ENCODE measurements around the gene SCAMP3. TPM values are rescaled to one million over a fixed set of nuclear protein-coding genes. Genes with fewer than 3 reads are reported as not detected.

The SCAMP3 gene
- total RNA-seq, 1 donor from 2014 or later, result 50.5 TPM

DNA sequence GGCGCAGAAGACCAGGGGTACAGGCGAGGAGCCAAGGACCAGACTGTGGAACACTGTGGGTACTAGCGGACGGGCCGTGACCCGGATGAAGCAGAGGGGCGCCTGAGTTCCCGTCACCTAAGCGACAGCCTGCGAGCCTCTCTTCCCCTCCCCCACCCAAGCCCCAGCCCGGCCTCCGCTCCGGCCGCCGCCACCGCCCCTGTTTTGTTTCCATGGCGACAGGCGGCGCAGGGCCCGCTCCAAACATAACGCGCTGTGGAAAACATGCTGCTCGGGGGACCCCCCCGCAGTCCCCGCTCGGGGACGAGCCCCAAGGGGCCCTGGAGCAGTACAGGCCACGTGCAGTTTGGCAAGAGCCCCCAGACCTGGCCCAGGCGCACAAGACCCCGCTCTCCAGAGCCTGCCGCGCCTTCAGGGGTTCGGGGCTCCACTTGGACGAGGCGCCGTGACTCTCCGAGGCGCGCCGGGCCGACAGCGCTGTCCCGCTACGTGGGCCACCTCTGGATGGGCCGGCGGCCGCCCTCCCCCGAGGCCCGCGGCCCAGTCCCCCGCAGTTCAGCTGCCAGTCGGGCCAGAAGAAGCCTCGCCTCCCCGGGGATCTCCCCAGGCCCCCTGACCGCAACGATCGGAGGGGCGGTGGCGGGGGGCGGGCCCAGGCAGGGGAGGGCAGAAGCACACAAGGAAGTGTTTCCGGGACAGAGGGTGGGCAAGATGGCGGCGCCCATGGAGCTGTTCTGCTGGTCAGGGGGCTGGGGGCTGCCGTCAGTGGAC is 53.4 kb downstream of the SCAMP3 start, which contains the start of gene MTX1:
Gene MTX1, plus strand, starts transcription at position 155 of the 771 bp plus-strand sequence. Its CDS starts 110 bp downstream, at position 265.
- Mint-ChIP-seq H3K27ac (peak within 1 kb of the TSS; percentile 98), H3K9me3 (no peaks in the 10 kb centered on the region), H3K27me3 (ENCODE audit: low read depth) (no peaks in the 10 kb centered on the region), H3K4me3 (peak within 1 kb of the TSS; percentile 82), H3K4me1 (peaks cover 24% of the 10 kb centered on the region), H3K36me3 (peaks cover 2% of the 10 kb centered on the region)
- DNase-seq (ENCODE audit: low spot score in 2 of 2, unreplicated experiment in 2 of 2), result peak; percentile 71 to 83
- TF ChIP-seq, protein P1, sequence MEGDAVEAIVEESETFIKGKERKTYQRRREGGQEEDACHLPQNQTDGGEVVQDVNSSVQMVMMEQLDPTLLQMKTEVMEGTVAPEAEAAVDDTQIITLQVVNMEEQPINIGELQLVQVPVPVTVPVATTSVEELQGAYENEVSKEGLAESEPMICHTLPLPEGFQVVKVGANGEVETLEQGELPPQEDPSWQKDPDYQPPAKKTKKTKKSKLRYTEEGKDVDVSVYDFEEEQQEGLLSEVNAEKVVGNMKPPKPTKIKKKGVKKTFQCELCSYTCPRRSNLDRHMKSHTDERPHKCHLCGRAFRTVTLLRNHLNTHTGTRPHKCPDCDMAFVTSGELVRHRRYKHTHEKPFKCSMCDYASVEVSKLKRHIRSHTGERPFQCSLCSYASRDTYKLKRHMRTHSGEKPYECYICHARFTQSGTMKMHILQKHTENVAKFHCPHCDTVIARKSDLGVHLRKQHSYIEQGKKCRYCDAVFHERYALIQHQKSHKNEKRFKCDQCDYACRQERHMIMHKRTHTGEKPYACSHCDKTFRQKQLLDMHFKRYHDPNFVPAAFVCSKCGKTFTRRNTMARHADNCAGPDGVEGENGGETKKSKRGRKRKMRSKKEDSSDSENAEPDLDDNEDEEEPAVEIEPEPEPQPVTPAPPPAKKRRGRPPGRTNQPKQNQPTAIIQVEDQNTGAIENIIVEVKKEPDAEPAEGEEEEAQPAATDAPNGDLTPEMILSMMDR (IDR thresholded peaks at IDR 0.05; ENCODE audit: unreplicated experiment), result no peak

DNA sequence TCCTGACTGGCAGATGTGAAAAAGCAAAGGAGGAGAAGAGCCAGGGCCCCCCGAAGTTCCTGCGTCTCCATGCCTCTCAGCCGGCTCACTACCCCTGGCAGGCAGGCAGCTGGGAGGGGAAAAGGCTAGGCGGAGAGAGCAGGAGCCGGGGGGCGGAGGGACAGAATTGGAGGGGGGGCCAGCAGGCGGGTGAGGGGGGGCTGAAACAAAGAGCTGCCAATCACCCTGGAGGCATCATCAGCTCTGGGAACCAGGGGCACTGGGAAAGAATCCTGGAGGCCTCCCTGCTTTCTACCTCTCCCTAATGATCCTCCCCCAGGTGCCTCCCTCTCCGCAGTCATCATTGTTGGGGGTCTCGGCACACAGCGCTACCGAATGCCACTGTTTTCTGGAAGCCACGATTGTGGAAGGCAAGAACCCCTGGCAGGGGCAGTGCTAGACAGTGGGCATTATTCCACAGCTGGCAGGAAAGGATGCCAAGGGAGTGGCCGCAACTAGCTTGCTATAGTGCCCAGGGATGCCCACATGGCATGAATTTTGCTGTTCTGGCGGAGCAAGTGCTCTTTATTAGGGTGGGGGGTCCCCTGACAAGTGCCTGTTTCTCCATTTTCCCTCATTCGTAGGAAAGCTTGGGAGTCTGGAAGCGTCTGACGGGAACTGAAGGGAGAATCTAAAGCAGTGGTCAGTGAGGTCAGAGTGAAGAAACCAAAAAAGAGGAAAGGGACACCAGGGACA is 54.2 kb downstream of the SCAMP3 start, which contains the start of gene THBS3:
Gene THBS3, minus strand, starts transcription at position 92 of the 735 bp plus-strand sequence. Its CDS starts 21 bp downstream, at position 71.
- no peaks in the 10 kb centered on the region for H3K27me3 Mint-ChIP-seq (ENCODE audit: low read depth)
- H3K4me1 Mint-ChIP-seq, result peaks cover 24% of the 10 kb centered on the region
- no peaks in the 10 kb centered on the region for H3K9me3 Mint-ChIP-seq
- no peak for DNase-seq (ENCODE audit: low spot score in 2 of 2, unreplicated experiment in 2 of 2)
- H3K4me3 Mint-ChIP-seq, result peak within 1 kb of the TSS; percentile 82
- TF ChIP-seq, protein P1 (IDR thresholded peaks at IDR 0.05; ENCODE audit: unreplicated experiment), result no peak
- peak within 1 kb of the TSS; percentile 98 for H3K27ac Mint-ChIP-seq
- peaks cover 2% of the 10 kb centered on the region for H3K36me3 Mint-ChIP-seq

DNA sequence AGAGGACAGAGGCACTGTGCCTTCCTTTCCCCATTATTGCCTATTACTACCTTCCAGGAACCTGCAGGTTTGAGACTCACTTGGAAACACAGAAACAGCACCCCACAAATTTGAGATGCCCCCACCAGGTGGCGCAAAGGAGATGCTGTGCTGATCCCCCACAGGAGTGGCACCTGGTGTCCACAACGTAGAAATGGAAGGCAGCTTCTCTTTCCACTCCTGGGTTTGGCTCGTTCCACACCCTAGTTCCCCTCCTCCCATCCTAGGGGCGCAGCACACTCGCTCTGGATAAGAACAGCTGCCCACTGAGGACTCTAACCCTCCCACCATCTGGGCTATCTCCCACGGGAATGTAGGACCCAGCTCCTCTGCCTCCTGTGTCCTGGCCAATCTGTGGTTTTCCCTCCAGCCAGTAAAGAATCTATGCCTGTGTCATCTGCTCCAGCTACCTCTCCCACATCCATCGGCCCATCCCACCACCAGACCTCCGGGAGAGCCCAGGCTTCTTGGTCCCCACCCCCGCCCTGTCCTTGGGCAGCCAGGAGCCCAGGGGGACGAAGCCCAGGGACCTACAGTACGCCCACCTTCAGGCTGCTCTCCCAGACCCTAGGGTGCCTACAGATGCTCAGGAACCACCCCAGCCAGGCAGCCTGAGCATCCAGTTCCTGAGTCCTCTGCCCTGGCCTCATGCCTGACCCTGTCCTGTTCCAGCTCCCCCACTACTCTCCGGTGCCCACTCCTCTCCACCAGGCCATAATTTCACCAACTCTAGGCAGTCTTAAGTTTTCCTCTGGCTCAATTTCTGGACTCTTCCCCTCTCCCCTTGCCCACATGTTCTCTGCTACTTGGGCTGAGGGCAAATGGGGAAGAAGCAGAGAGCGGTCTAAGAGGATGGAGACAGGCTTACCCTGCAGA is 55.0 kb downstream of the SCAMP3 start:
- DNase-seq (ENCODE audit: low spot score in 2 of 2, unreplicated experiment in 2 of 2), result peak; percentile 67 to 92
- no peaks in the 10 kb centered on the region for H3K27me3 Mint-ChIP-seq (ENCODE audit: low read depth)
- TF ChIP-seq, protein P1 (IDR thresholded peaks at IDR 0.05; ENCODE audit: unreplicated experiment), result peak; percentile 78
- peaks cover 24% of the 10 kb centered on the region for H3K4me1 Mint-ChIP-seq
- no peaks in the 10 kb centered on the region for H3K9me3 Mint-ChIP-seq
- peaks cover 2% of the 10 kb centered on the region for H3K36me3 Mint-ChIP-seq
- H3K4me3 Mint-ChIP-seq, result peak overlapping the region; percentile 82
- peak overlapping the region; percentile 94 for H3K27ac Mint-ChIP-seq

Other genes with a start within 250 kb of the SCAMP3 start
- gene DCST2, start 228.6 kb downstream of the SCAMP3 start, total RNA-seq, result 1.8 to 2.9 TPM (median 1.9 TPM) in 3 replicates
- 0.58 TPM in 1 of 3 replicates, not detected in the others for gene DCST1, start 228.5 kb downstream of the SCAMP3 start, total RNA-seq
- gene ADAM15, start 211.0 kb downstream of the SCAMP3 start, total RNA-seq, result 32.7 to 36.1 TPM (median 36.1 TPM) in 3 replicates
- 30.8 to 31.2 TPM (median 30.9 TPM) in 3 replicates for gene EFNA4, start 198.6 kb downstream of the SCAMP3 start, total RNA-seq
- 14.6 to 17.8 TPM (median 15.4 TPM) in 3 replicates for gene EFNA3, start 183.5 kb downstream of the SCAMP3 start, total RNA-seq
- 92.4 to 94.8 TPM (median 93.1 TPM) in 3 replicates for gene EFNA1, start 134.5 kb downstream of the SCAMP3 start, total RNA-seq
- gene SLC50A1, start 126.5 kb downstream of the SCAMP3 start, total RNA-seq, result 25.6 to 33.5 TPM (median 25.9 TPM) in 3 replicates
- 49.7 to 60.9 TPM (median 54.1 TPM) in 3 replicates for gene DPM3, start 121.8 kb downstream of the SCAMP3 start, total RNA-seq
- 120 to 143 TPM (median 123 TPM) in 3 replicates for gene KRTCAP2, start 89.1 kb downstream of the SCAMP3 start, total RNA-seq
- 5.7 to 6.6 TPM (median 6.3 TPM) in 3 replicates for gene TRIM46, start 88.5 kb downstream of the SCAMP3 start, total RNA-seq
- gene THBS3, start 54.5 kb downstream of the SCAMP3 start, total RNA-seq, result 53.1 to 57.9 TPM (median 54.0 TPM) in 3 replicates
- 33.9 to 35.7 TPM (median 33.9 TPM) in 3 replicates for gene MTX1, start 53.7 kb downstream of the SCAMP3 start, total RNA-seq
- gene ENTREP3, start 6.9 kb downstream of the SCAMP3 start, total RNA-seq, result 51.9 to 56.1 TPM (median 56.0 TPM) in 3 replicates
- gene CLK2, start 11.1 kb upstream of the SCAMP3 start, total RNA-seq, result 104 to 108 TPM (median 105 TPM) in 3 replicates
- gene HCN3, start 15.1 kb upstream of the SCAMP3 start, total RNA-seq, result 12.9 to 13.6 TPM (median 13.1 TPM) in 3 replicates
- 0.11 TPM in 1 of 3 replicates, not detected in the others for gene PKLR, start 39.1 kb upstream of the SCAMP3 start, total RNA-seq
- 153 to 166 TPM (median 162 TPM) in 3 replicates for gene FDPS, start 46.5 kb upstream of the SCAMP3 start, total RNA-seq
- gene RUSC1, start 58.5 kb upstream of the SCAMP3 start, total RNA-seq, result 55.0 to 57.0 TPM (median 55.5 TPM) in 3 replicates

Data from mesothelial cell of epicardium (in vitro differentiated cells).